Right renal pelvis (tissue), 4 donors: ENCODE measurements around the gene PTPN12. TPM values are rescaled to one million over a fixed set of nuclear protein-coding genes. Genes with fewer than 3 reads are reported as not detected.
"Not testable (repeated sequence)": the region's sequence is repeated elsewhere in the genome, so short reads cannot be mapped to it uniquely, and the experiment has no call there.

ENCODE experiments used
- DNase-seq, 4 donors: peaks; one replicate each; pipeline ENCODE4 v3.0.0-alpha.2; 2013; ENCODE audit warnings: low read depth in 4 of 4, low spot score in 3 of 4, missing footprints in 1 of 4
- polyA plus RNA-seq, 4 donors: library from polyadenylated mRNA; unstranded; fragments of 120-200 nt; gene quantifications; one replicate each; pipeline ENCODE4 v1.2.1, GENCODE V29; 2013; ENCODE audit not compliant: insufficient read length in 4 of 4

Gene PTPN12
- polyA plus RNA-seq, 4 donors, result 77.6 to 115 (median 102) TPM

GRCh38 chr7:77575187-77575586 is 38.1 kb downstream of the PTPN12 start:
- peak in 1 of 4 donors; percentile 5 for DNase-seq

- DNase-seq, result no peak
These were observed 39.8 kb downstream of the PTPN12 start for GRCh38 chr7:77576856-77577255.

GRCh38 chr7:77579797-77580196 is 42.7 kb downstream of the PTPN12 start:
- DNase-seq, result no peak

- no peak for DNase-seq
These were observed 43.8 kb downstream of the PTPN12 start for GRCh38 chr7:77580762-77581350.

- DNase-seq, result no peak
These were observed 50.2 kb downstream of the PTPN12 start for GRCh38 chr7:77587272-77587671.

- no peak for DNase-seq
These were observed 63.9 kb downstream of the PTPN12 start for GRCh38 chr7:77600952-77601351.

GRCh38 chr7:77606562-77606961 is 69.5 kb downstream of the PTPN12 start:
- DNase-seq, result no peak

GRCh38 chr7:77619314-77619713 is 82.2 kb downstream of the PTPN12 start:
- DNase-seq, result no peak

- no peak for DNase-seq
These were observed 89.7 kb downstream of the PTPN12 start for GRCh38 chr7:77626586-77627308.

- no peak for DNase-seq
These were observed 90.2 kb downstream of the PTPN12 start for GRCh38 chr7:77627309-77627676.

- DNase-seq, result no peak
These were observed 92.7 kb downstream of the PTPN12 start for GRCh38 chr7:77629797-77630196.

GRCh38 chr7:77631820-77632219 is 94.7 kb downstream of the PTPN12 start:
- DNase-seq, result no peak

- DNase-seq, result no peak
These were observed 107.7 kb downstream of the PTPN12 start for GRCh38 chr7:77644774-77645173.

GRCh38 chr7:77648742-77649338 is 111.7 kb downstream of the PTPN12 start:
- DNase-seq, result no peak

- DNase-seq, result no peak
These were observed 112.7 kb downstream of the PTPN12 start for GRCh38 chr7:77649716-77650349.

- DNase-seq, result peak in 3 of 4 donors; percentile 8 to 20 (median 12)
These were observed 114.6 kb downstream of the PTPN12 start for GRCh38 chr7:77651575-77652162.

GRCh38 chr7:77652826-77653225 is 115.7 kb downstream of the PTPN12 start:
- not testable (repeated sequence) for DNase-seq

GRCh38 chr7:77653572-77653971 is 116.5 kb downstream of the PTPN12 start:
- DNase-seq, result no peak

- no peak for DNase-seq
These were observed 118.3 kb downstream of the PTPN12 start for GRCh38 chr7:77655356-77655755.

GRCh38 chr7:77655836-77656455 is 118.9 kb downstream of the PTPN12 start:
- DNase-seq, result no peak
